Neural crest cell (in vitro differentiated cells): ENCODE data around the gene RPS15. TPM values are rescaled to one million over a fixed set of nuclear protein-coding genes. Genes with fewer than 3 reads are reported as not detected.

ENCODE experiments used
- DNase-seq: peaks from one replicate; pipeline ENCODE4 v3.0.0; 2021; ENCODE audit warnings: low read depth, mixed read lengths, low spot score
- H3K27ac Mint-ChIP-seq: one replicate; pipeline ENCODE4 v1.8.0; 2021; ENCODE audit warnings: mild to moderate bottlenecking, mixed read lengths; ENCODE audit not compliant: unreplicated experiment
- H3K27me3 Mint-ChIP-seq: 2 replicates; pipeline ENCODE4 v1.8.0; 2021; ENCODE audit warnings: low read depth, mild to moderate bottlenecking, mixed read lengths
- H3K36me3 Mint-ChIP-seq: 2 replicates; pipeline ENCODE4 v1.8.0; 2021; ENCODE audit warnings: low read depth, mild to moderate bottlenecking, mixed read lengths
- H3K4me1 Mint-ChIP-seq: 2 replicates; pipeline ENCODE4 v1.8.0; 2021; ENCODE audit warnings: mixed read lengths
- H3K4me3 Mint-ChIP-seq: one replicate; pipeline ENCODE4 v1.8.0; 2021; ENCODE audit warnings: mild to moderate bottlenecking, mixed read lengths
- H3K9me3 Mint-ChIP-seq: 2 replicates; pipeline ENCODE4 v1.8.0; 2021; ENCODE audit warnings: mixed read lengths
- total RNA-seq: library from RNA; stranded (reverse); gene quantifications from 2 replicates; pipeline ENCODE4 v1.2.1, GENCODE V29; 2021
- TF ChIP-seq, protein P1 (sequence below): fragments of 200-600 bp; sonication (generic); conservative IDR thresholded peaks from 2 replicates; pipeline ENCODE4 v1.5.0; 2021; ENCODE audit warnings: antibody characterized with exemption, mild to moderate bottlenecking

Gene RPS15
- total RNA-seq, 1 donor from 2014 or later: 1,580 TPM

DNA sequence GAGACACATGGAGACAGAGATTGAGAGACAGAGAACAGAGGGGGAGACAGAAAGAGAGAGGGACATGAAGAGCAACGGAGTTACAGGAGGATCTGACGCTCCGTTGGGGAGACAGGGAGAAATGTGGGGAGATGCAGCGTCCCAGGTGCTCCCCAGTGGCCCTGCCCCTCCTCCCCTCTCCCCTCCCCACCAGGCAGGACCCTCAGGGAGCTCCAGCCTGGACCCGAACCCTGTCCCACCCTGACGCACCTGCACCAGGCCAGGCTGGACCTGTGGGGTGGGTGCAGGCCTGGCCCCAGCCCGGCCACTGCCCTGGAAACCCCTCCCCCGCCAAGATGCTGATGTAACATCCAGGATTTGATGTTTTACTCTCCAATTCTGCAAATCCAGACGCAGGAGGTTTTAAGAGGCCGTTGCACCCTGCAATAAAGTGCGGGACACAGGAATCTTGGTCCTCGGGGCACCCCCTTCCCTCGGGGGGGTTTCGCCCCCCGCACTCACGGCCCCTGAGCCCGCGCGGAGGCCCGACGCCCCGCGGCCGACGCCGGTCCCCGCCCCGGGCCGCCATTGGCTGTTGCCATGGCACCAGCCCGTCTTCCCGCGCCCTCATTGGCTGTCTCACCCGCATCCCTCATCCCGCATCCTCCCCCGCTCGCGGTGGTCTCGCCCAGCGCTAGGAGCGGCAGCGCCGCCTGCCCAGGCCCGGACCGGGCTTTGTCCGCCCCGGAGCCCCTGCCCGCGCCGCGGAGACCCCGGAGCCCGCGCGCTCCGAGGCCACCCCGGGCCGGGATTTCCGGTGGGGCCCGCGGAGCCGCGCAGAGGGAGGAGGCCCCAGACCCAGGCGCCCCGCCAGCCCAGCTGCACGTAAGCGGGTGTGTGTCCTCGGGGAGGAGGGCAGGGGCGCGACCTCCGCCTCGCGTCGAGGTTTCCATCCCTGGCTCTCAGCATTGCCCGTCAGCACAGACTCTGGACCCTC lies 11.6 kb downstream of the RPS15 start, which contains the start of gene APC2:
Gene APC2 (plus strand): TSS at position 655 of the 976 bp plus-strand sequence. CDS start 2,881 bp downstream, outside the sequence.
- H3K4me1 Mint-ChIP-seq: peaks cover 34% of the 10 kb centered on the region
- H3K4me3 Mint-ChIP-seq: peak within 1 kb of the TSS; percentile 85
- peak; percentile 75 for DNase-seq
- no peaks in the 10 kb centered on the region for H3K36me3 Mint-ChIP-seq
- no peaks in the 10 kb centered on the region for H3K9me3 Mint-ChIP-seq
- peak within 1 kb of the TSS; percentile 83 for H3K27ac Mint-ChIP-seq
- H3K27me3 Mint-ChIP-seq: peaks cover 57% of the 10 kb centered on the region
- TF ChIP-seq, protein P1, sequence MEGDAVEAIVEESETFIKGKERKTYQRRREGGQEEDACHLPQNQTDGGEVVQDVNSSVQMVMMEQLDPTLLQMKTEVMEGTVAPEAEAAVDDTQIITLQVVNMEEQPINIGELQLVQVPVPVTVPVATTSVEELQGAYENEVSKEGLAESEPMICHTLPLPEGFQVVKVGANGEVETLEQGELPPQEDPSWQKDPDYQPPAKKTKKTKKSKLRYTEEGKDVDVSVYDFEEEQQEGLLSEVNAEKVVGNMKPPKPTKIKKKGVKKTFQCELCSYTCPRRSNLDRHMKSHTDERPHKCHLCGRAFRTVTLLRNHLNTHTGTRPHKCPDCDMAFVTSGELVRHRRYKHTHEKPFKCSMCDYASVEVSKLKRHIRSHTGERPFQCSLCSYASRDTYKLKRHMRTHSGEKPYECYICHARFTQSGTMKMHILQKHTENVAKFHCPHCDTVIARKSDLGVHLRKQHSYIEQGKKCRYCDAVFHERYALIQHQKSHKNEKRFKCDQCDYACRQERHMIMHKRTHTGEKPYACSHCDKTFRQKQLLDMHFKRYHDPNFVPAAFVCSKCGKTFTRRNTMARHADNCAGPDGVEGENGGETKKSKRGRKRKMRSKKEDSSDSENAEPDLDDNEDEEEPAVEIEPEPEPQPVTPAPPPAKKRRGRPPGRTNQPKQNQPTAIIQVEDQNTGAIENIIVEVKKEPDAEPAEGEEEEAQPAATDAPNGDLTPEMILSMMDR: no peak

DNA sequence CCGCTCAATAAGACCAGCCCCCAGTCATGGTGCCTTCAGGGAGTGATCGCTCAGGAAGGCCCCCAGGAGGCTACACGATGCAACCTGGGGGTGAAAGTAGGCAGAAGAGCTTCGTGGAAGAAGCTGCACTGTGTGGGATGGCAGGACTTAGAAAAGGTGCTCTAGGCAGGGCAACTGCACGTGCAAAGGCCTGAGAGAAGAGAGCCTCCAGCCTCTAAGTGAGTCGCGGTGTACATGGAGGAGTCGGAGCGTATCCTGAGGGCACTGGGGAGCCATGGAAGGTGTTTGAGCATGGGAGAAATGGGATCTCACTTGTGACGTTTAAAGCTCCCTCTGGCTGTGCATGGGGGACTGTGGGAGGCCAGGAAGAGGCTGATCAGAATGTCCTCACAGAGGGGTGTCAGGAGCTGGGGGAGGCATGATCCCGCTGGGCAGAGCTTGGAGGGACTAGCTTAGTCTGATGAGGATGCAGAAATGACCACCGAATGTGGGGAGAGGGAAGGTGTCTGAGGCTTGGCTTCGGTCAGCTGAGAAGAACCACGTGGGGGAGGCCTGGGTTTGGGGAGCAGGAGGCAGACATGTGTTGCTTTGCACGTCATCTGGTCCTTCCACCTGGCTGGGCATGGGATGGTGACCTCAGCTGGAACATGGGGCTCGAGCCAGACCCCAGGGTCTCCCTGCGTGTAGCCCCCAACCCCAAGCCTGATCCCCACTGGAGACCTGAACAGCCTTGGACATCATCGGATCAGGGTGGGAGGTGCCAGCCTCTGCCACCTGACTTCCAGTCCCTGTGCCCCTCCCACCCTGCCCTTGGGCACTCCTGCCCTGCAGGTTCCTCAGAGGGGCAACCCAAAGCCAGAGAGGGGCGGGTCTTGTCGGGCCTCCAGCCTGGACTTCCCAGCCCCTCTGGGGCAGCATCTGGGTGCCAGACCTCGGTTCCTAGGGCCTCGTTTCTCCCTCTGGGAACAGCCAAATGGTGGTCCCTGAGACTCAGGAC lies 12.8 kb downstream of the RPS15 start:
- no peak for DNase-seq
- Mint-ChIP-seq H3K4me1 (peaks cover 34% of the 10 kb centered on the region), H3K4me3 (peak overlapping the region; percentile 89), H3K9me3 (no peaks in the 10 kb centered on the region), H3K36me3 (peaks cover 3% of the 10 kb centered on the region), H3K27me3 (peaks cover 58% of the 10 kb centered on the region), H3K27ac (peak overlapping the region; percentile 89)
- TF ChIP-seq, protein P1: no peak

DNA sequence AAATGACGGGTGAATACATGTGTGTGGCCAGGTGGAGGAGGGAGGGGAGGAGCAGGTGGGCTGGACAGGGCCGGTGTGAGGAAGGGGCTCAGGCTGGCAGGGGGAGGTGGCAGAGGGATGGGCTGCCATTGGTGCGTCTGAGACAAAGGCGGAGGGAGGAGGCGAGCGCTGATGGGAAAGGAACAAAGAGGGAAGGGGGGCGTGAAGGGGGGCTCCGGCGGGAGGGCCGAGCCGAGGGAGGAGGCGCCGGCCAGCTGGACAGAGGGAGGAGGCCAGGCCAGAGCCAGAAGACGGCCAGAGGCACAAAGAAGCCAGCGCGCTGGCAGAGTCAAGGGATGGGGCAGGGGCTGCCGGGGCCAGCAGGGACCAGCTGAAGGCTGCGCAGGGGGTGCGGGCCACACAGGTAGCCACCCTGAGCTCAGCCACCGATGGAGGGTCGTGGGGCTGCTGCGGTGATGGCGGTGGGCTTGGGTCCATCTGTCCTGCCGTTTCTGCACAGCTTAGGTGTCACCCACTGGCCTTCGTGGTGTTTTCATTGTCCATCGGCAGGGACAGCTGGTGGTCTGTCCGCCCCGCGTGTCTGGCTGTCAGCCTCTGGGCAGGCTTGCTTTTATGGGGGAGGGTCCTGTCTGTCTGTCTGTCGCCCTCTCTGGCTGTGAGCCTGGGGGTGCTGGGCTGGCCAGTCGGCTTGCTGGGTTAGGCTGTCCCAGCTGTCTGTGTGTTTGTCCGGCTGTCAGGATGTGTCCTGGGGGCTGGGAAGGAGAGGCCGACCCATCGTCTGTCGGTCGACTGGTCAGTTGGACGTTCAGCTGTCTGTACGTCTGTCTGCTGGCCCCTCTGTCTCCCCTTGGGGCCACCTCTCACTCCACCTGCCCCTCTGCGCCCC lies 14.0 kb downstream of the RPS15 start:
- DNase-seq: peak; percentile 60
- TF ChIP-seq, protein P1: no peak

DNA sequence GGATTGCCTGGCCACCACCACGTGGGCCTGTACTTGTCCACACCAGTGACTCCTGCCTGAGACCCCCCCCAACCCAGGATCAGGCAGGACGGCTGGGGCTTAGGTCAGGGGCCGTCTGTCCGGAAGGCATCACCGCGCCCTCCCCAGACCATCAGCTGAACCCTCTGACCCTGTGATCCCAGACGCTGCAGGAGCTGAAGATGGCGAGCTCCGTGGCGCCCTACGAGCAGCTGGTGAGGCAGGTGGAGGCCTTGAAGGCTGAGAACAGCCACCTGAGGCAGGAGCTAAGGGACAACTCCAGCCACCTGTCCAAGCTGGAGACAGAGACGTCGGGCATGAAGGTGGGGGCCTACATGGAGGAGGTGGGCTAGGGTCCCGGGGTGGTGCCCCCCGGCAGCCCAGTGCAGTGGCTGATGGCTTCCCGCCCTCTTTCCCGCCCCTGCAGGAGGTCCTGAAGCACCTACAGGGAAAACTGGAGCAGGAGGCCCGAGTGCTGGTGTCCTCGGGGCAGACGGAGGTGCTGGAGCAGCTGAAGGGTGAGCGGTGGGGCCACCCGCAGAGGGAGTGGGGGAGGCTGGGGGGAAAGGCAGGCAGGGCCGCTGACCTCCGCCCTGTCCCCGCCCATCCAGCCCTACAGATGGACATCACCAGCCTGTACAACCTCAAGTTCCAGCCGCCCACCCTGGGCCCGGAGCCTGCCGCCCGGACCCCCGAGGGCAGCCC lies 14.8 kb downstream of the RPS15 start:
- Mint-ChIP-seq H3K4me1 (peaks cover 27% of the 10 kb centered on the region), H3K4me3 (no peak overlapping the region)

More for the DNA sequence above, 14.0 kb downstream of the RPS15 start:
- Mint-ChIP-seq H3K27me3 (peaks cover 53% of the 10 kb centered on the region), H3K27ac (peak overlapping the region; percentile 89), H3K9me3 (no peaks in the 10 kb centered on the region), H3K4me1 (peaks cover 32% of the 10 kb centered on the region), H3K36me3 (peaks cover 3% of the 10 kb centered on the region), H3K4me3 (peak overlapping the region; percentile 89)

More for the DNA sequence above, 14.8 kb downstream of the RPS15 start:
- TF ChIP-seq, protein P1: no peak
- no peak overlapping the region for H3K27ac Mint-ChIP-seq
- no peak for DNase-seq
- no peaks in the 10 kb centered on the region for H3K9me3 Mint-ChIP-seq
- H3K36me3 Mint-ChIP-seq: peaks cover 3% of the 10 kb centered on the region
- peaks cover 48% of the 10 kb centered on the region for H3K27me3 Mint-ChIP-seq
